SK-N-MC (cell line): ENCODE results near the gene NHERF1.
A peak's percentile ranks its signal among the peaks of the same experiment; 100 is the strongest.

Experiments
- DNase-seq: peaks from one replicate; pipeline ENCODE4 v3.0.0-alpha.2; 2011; ENCODE audit warnings: low read depth, low spot score
- H3K27ac ChIP-seq: fragments of 200-600 bp; sonication (generic); 2 replicates; pipeline ENCODE4 v1.5.1; 2016; ENCODE audit warnings: mixed run types
- H3K36me3 ChIP-seq: fragments of 200-600 bp; sonication (generic); 2 replicates; pipeline ENCODE4 v1.6.1; 2017; ENCODE audit warnings: antibody characterized with exemption, low read length, mixed read lengths; ENCODE audit not compliant: insufficient read depth
- H3K4me3 ChIP-seq: fragments of 200-600 bp; sonication (generic); 2 replicates; pipeline ENCODE4 v1.5.1; 2016
- H3K9ac ChIP-seq: fragments of 200-600 bp; sonication (generic); 2 replicates; pipeline ENCODE4 v1.8.0; 2017; ENCODE audit warnings: mixed run types, mixed read lengths; ENCODE audit not compliant: insufficient read length
- H3K9me3 ChIP-seq: fragments of 200-600 bp; sonication (generic); 2 replicates; pipeline ENCODE4 v1.6.1; 2017; ENCODE audit warnings: low read depth, mild to moderate bottlenecking, antibody characterized with exemption, low read length, moderate library complexity, mixed read lengths
- EZH2 ChIP-seq: fragments of 200-600 bp; sonication (generic); IDR thresholded peaks from one replicate; pipeline ENCODE4 v1.6.1; 2017; ENCODE audit warnings: antibody characterized with exemption
- FOXP2 ChIP-seq: optimal IDR thresholded peaks from 2 replicates; pipeline ENCODE3; 2011; ENCODE audit warnings: mild to moderate bottlenecking, moderate library complexity; ENCODE audit not compliant: insufficient read depth; ENCODE audit errors: extremely low read length, control extremely low read depth
- POLR2AphosphoS5 ChIP-seq: IDR thresholded peaks from 2 replicates; pipeline ENCODE4 v1.6.1; 2012; ENCODE audit warnings: mild to moderate bottlenecking, low read depth, low read length, borderline replicate concordance

The NHERF1 gene

DNA sequence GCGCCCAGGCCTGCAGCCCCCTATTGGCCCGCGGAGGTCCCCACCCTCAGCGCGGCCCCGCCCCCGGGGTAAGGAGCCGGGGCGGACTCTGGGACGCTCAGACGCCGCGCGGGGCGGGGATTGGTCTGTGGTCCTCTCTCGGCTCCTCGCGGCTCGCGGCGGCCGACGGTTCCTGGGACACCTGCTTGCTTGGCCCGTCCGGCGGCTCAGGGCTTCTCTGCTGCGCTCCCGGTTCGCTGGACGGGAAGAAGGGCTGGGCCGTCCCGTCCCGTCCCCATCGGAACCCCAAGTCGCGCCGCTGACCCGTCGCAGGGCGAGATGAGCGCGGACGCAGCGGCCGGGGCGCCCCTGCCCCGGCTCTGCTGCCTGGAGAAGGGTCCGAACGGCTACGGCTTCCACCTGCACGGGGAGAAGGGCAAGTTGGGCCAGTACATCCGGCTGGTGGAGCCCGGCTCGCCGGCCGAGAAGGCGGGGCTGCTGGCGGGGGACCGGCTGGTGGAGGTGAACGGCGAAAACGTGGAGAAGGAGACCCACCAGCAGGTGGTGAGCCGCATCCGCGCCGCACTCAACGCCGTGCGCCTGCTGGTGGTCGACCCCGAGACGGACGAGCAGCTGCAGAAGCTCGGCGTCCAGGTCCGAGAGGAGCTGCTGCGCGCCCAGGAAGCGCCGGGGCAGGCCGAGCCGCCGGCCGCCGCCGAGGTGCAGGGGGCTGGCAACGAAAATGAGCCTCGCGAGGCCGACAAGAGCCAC is at the start of gene NHERF1:
Gene NHERF1, plus strand, starts transcription at position 100 of the 750 bp plus-strand sequence. Its CDS starts 219 bp downstream, at position 319.
- Histone ChIP-seq H3K36me3 (no peaks in the 10 kb centered on the region), H3K9ac (peak within 1 kb of the TSS; percentile 45), H3K9me3 (no peaks in the 10 kb centered on the region), H3K4me3 (peak within 1 kb of the TSS; percentile 85), H3K27ac (no peak within 1 kb of the TSS)
- no peak for DNase-seq
- peak; percentile 85 for TF ChIP-seq POLR2AphosphoS5
- no peak for TF ChIP-seq FOXP2

DNA sequence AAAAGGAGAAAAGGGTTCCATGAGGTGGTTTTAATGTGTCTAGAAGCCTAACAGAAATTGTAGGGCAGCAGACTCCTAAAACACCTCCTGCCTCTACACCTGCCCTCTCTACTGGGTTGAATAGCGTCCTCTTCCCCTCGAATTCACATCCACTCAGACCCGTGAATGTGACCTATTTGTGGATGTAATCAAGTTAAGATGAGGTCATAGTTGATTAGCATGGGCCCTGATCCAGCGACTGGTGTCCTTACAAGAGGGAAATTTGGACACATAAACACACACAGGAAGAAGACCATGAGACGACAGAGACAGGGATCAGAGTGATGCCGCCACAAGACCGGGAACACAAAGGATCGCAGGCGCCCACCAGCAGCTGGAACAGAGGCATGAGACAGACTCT is 49.2 kb upstream of the NHERF1 start:
- DNase-seq = no peak
- Histone ChIP-seq H3K36me3 (no peaks in the 10 kb centered on the region), H3K9ac (no peak overlapping the region), H3K4me3 (no peak overlapping the region), H3K9me3 (no peaks in the 10 kb centered on the region), H3K27ac (no peak overlapping the region)
- TF ChIP-seq FOXP2 (no peak), EZH2 (no peak), POLR2AphosphoS5 (no peak)

DNA sequence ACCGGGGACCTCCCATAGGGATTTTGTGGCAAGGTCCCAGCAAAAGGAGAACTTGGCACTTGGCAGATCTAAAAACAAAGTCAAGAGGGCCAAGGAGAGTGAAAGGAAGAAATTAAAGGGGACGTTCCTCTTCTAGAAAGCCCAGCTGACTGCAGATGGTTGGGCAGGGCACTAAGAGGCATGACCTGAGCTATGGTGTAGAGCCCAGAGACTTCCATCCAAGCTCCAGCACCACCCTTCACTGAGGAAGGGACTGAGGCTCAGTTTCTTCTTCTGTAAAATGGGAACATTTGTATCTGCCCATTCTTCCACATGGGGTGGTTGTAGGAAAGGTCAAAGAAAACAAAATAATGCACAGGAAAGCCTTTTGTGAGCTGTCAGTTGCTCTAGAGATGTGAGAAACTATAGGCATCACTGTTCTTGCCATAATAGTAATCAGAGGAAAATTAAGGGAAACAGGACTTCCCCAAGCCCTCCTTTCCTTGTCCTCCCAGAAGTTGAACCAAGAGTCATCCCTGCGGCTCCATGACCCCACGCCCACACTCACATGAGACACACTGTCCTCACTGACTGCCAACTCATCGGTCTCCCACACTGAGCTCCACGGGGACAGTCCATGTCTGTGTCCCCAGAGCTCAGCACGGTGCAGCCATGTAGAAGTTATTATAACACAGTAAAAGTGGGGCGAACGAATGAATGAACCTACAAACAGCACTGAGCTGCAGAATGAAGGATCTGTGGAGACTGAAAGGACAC is 46.1 kb upstream of the NHERF1 start:
- H3K9me3 ChIP-seq = no peaks in the 10 kb centered on the region
- H3K27ac ChIP-seq = no peak overlapping the region
- no peak overlapping the region for H3K4me3 ChIP-seq
- H3K9ac ChIP-seq = no peak overlapping the region
- TF ChIP-seq EZH2 (no peak), FOXP2 (no peak), POLR2AphosphoS5 (no peak)
- H3K36me3 ChIP-seq = no peaks in the 10 kb centered on the region
- DNase-seq = no peak

DNA sequence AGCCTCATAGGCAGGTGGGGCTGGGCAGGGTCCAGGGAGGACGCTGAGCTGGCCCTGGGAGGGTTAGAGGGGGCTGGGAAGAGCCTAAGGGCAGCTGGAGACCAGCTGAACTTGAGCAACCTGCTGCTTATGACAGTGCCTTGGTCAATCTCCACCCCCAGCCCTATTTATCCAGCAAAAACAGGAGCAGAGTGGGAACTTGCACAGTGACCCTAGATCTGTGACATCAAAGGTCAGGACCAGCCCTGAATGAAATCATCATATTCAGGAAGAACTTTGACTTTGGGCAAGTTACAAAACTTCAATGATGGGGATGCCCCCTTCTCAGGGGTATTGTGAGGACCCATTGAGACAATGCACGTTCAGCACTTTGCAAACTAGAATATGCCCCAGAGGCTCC is 45.1 kb upstream of the NHERF1 start:
- no peak for DNase-seq
- Histone ChIP-seq H3K36me3 (no peaks in the 10 kb centered on the region), H3K9ac (no peak overlapping the region), H3K9me3 (no peaks in the 10 kb centered on the region), H3K4me3 (no peak overlapping the region), H3K27ac (no peak overlapping the region)
- TF ChIP-seq EZH2 = no peak
- TF ChIP-seq FOXP2 = no peak
- TF ChIP-seq POLR2AphosphoS5 = no peak

DNA sequence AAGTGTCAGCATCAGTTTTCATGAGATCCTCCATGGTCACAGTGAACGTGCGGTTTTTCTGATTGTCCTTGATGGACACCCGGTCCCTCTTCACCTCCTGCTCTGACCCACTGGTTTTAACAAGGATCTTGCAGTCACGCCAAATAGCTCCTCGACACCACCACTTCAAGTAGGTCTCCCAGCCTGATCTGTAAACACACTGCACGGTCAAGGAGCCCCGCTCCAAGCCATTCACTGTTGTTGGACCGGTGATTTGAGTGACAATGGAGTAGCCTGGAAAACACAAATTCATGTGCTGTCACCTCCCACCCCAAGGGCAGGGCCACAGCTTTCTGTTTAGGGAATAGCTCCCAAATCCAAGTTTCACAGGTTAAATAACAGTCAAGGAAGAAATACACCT is 43.9 kb upstream of the NHERF1 start:
- H3K9ac ChIP-seq = no peak overlapping the region
- no peak overlapping the region for H3K4me3 ChIP-seq
- no peak overlapping the region for H3K27ac ChIP-seq
- no peaks in the 10 kb centered on the region for H3K9me3 ChIP-seq
- no peaks in the 10 kb centered on the region for H3K36me3 ChIP-seq
- DNase-seq = no peak
- TF ChIP-seq POLR2AphosphoS5 = no peak
- TF ChIP-seq FOXP2 = no peak
- TF ChIP-seq EZH2 = no peak

DNA sequence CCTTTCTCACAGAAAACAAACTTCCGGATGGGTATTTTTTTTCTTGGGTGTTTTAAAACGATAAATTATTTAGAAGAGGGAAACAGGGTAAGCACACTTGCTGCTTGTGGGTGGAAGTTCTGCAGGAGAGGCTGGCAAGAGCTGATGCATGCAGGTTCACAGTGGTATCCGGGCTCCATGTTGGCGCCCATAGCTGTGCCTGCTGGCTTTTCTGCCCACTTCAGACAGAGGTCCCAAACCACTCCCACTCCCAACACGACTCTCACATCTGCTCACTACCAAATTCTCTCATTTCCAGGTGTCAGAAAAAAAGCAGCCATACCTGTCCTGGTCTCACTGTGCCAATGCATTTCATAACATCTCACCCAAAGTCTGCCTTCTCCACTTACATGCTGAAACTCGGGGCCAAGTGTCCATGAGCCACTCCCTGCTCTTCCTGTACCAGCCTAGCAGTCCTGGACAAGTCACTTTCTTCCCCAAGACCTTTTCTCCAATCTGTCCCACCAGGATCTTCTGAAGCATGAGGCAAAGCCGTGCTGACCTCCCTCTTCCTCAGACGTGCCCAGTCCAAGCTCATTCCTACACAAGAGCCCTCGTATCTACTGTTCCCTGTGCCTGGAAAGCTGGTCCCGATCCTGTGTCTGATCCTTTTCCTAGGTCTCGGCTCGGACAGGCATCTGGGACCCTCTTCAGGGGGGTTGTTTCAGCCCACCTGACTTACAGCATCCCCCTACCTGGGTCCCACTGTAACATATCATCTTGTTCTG is 37.2 kb upstream of the NHERF1 start:
- Histone ChIP-seq H3K27ac (no peak overlapping the region), H3K36me3 (no peaks in the 10 kb centered on the region), H3K9me3 (no peaks in the 10 kb centered on the region), H3K4me3 (no peak overlapping the region), H3K9ac (no peak overlapping the region)
- no peak for TF ChIP-seq FOXP2
- TF ChIP-seq EZH2 = no peak
- TF ChIP-seq POLR2AphosphoS5 = no peak
- no peak for DNase-seq

DNA sequence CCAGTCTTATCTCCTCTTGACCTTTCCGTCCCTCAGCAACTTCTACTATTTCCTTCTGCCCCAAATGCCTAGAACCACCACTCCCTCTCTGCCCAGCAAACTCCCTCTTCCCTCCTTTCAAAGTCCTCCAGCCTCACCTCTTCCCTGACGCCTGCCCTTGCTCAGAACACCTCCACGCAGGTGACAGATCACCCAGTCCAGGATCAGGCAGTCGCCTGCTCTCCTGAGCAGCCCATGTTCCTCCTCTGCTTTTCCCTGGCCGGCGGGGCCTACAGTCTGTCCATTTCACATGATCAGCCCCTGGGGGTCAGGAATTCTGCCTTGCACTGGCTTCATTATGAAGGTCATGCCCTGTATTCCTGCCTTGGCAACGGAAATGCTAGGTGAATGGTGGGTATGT is 36.1 kb upstream of the NHERF1 start:
- TF ChIP-seq EZH2 (no peak), POLR2AphosphoS5 (no peak), FOXP2 (no peak)
- H3K36me3 ChIP-seq = no peaks in the 10 kb centered on the region
- DNase-seq = no peak
- no peaks in the 10 kb centered on the region for H3K9me3 ChIP-seq
- H3K4me3 ChIP-seq = no peak overlapping the region
- no peak overlapping the region for H3K27ac ChIP-seq
- H3K9ac ChIP-seq = no peak overlapping the region

DNA sequence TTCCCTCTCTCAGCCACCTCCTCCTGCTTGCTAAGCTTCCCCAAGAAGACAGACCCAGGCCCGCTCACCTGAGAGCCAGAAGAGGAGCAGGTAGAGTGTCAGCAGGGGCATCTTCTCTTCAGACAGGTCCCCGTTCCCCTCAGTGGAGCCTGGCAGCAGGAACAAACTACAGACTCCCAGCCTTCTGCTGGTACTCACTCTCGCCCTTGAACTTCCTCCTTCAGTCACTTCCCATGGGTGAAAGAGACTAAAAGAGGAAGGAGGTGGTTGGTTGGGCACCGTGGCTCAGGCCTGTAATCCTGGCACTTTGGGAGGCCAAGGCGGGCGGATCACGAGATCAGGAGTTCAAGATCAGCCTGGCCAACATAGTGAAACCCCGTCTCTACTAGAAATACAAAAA is 35.7 kb upstream of the NHERF1 start, which contains the start of gene CD300LF:
Gene CD300LF, minus strand, starts transcription at position 168 of the 400 bp plus-strand sequence. Its CDS starts 57 bp downstream, at position 111.
- Histone ChIP-seq H3K9ac (no peak within 1 kb of the TSS), H3K27ac (no peak within 1 kb of the TSS), H3K36me3 (no peaks in the 10 kb centered on the region), H3K9me3 (no peaks in the 10 kb centered on the region), H3K4me3 (no peak within 1 kb of the TSS)
- DNase-seq = no peak
- TF ChIP-seq EZH2 (no peak), POLR2AphosphoS5 (no peak), FOXP2 (no peak)
